Measurements from ENCODE around the gene TGFB3.

Gene TGFB3

GRCh38 chr14:75979071-75979571 lies 2.7 kb downstream of the TGFB3 start:
- Histone ChIP-seq H3K9me3 (ENCODE audit: control insufficient read depth in 1 of 2, low read length in 2 of 2) (no peaks in the 10 kb centered on the region), H3K36me3 (ENCODE audit: control insufficient read depth in 1 of 2, insufficient read depth in 2 of 2, low read length in 2 of 2) (no peaks in the 10 kb centered on the region), H3K27ac (ENCODE audit: low read depth, low read length) (no peak overlapping the region), H3K27me3 (ENCODE audit: control insufficient read depth in 1 of 2, insufficient read depth in 2 of 2, low read length in 2 of 2) (no peaks in the 10 kb centered on the region), H3K4me3 (ENCODE audit: low read depth in 1 of 2, low read length in 2 of 2) (peak overlapping the region in 1 of 2 donors; percentile 32), H3K4me1 (ENCODE audit: control insufficient read depth in 1 of 2, insufficient read depth in 2 of 2, low read length in 2 of 2) (peaks cover 29 to 32% of the 10 kb centered on the region in 2 donors), H3K9ac (ENCODE audit: low read depth in 1 of 2, low read length in 2 of 2) (no peak overlapping the region)

GRCh38 chr14:75978249-75978731 lies 3.5 kb downstream of the TGFB3 start:
- Histone ChIP-seq H3K9ac (ENCODE audit: low read depth in 1 of 2, low read length in 2 of 2) (no peak overlapping the region), H3K4me3 (ENCODE audit: low read depth in 1 of 2, low read length in 2 of 2) (no peak overlapping the region), H3K27me3 (ENCODE audit: control insufficient read depth in 1 of 2, insufficient read depth in 2 of 2, low read length in 2 of 2) (no peaks in the 10 kb centered on the region), H3K9me3 (ENCODE audit: control insufficient read depth in 1 of 2, low read length in 2 of 2) (no peaks in the 10 kb centered on the region), H3K27ac (ENCODE audit: low read depth, low read length) (no peak overlapping the region), H3K4me1 (ENCODE audit: control insufficient read depth in 1 of 2, insufficient read depth in 2 of 2, low read length in 2 of 2) (peaks cover 29 to 32% of the 10 kb centered on the region in 2 donors), H3K36me3 (ENCODE audit: control insufficient read depth in 1 of 2, insufficient read depth in 2 of 2, low read length in 2 of 2) (no peaks in the 10 kb centered on the region)

GRCh38 chr14:75977582-75977943 lies 4.2 kb downstream of the TGFB3 start:
- Histone ChIP-seq H3K4me3 (ENCODE audit: low read depth in 1 of 2, low read length in 2 of 2) (no peak overlapping the region), H3K9me3 (ENCODE audit: control insufficient read depth in 1 of 2, low read length in 2 of 2) (no peaks in the 10 kb centered on the region), H3K27me3 (ENCODE audit: control insufficient read depth in 1 of 2, insufficient read depth in 2 of 2, low read length in 2 of 2) (no peaks in the 10 kb centered on the region), H3K36me3 (ENCODE audit: control insufficient read depth in 1 of 2, insufficient read depth in 2 of 2, low read length in 2 of 2) (no peaks in the 10 kb centered on the region), H3K9ac (ENCODE audit: low read depth in 1 of 2, low read length in 2 of 2) (no peak overlapping the region), H3K4me1 (ENCODE audit: control insufficient read depth in 1 of 2, insufficient read depth in 2 of 2, low read length in 2 of 2) (peaks cover 27 to 29% of the 10 kb centered on the region in 2 donors), H3K27ac (ENCODE audit: low read depth, low read length) (no peak overlapping the region)

GRCh38 chr14:75976826-75977581 lies 4.8 kb downstream of the TGFB3 start:
- H3K9ac ChIP-seq (ENCODE audit: low read depth in 1 of 2, low read length in 2 of 2) = no peak overlapping the region
- H3K27me3 ChIP-seq (ENCODE audit: control insufficient read depth in 1 of 2, insufficient read depth in 2 of 2, low read length in 2 of 2) = no peaks in the 10 kb centered on the region
- H3K36me3 ChIP-seq (ENCODE audit: control insufficient read depth in 1 of 2, insufficient read depth in 2 of 2, low read length in 2 of 2) = no peaks in the 10 kb centered on the region
- H3K4me3 ChIP-seq (ENCODE audit: low read depth in 1 of 2, low read length in 2 of 2) = no peak overlapping the region
- H3K27ac ChIP-seq (ENCODE audit: low read depth, low read length) = no peak overlapping the region
- peaks cover 27 to 29% of the 10 kb centered on the region in 2 donors for H3K4me1 ChIP-seq (ENCODE audit: control insufficient read depth in 1 of 2, insufficient read depth in 2 of 2, low read length in 2 of 2)
- no peaks in the 10 kb centered on the region for H3K9me3 ChIP-seq (ENCODE audit: control insufficient read depth in 1 of 2, low read length in 2 of 2)

- H3K4me1 ChIP-seq (ENCODE audit: control insufficient read depth in 1 of 2, insufficient read depth in 2 of 2, low read length in 2 of 2) = peaks cover 5 to 14% of the 10 kb centered on the region in 2 donors
- no peaks in the 10 kb centered on the region for H3K36me3 ChIP-seq (ENCODE audit: control insufficient read depth in 1 of 2, insufficient read depth in 2 of 2, low read length in 2 of 2)
- no peak overlapping the region for H3K27ac ChIP-seq (ENCODE audit: low read depth, low read length)
- no peak overlapping the region for H3K9ac ChIP-seq (ENCODE audit: low read depth in 1 of 2, low read length in 2 of 2)
- no peaks in the 10 kb centered on the region for H3K9me3 ChIP-seq (ENCODE audit: control insufficient read depth in 1 of 2, low read length in 2 of 2)
- H3K27me3 ChIP-seq (ENCODE audit: control insufficient read depth in 1 of 2, insufficient read depth in 2 of 2, low read length in 2 of 2) = no peaks in the 10 kb centered on the region
- H3K4me3 ChIP-seq (ENCODE audit: low read depth in 1 of 2, low read length in 2 of 2) = no peak overlapping the region
These were observed 8.9 kb downstream of the TGFB3 start for GRCh38 chr14:75972801-75973421.

GRCh38 chr14:75971509-75971908 lies 10.3 kb downstream of the TGFB3 start:
- H3K9me3 ChIP-seq (ENCODE audit: control insufficient read depth in 1 of 2, low read length in 2 of 2) = no peaks in the 10 kb centered on the region

GRCh38 chr14:75970989-75971388 lies 10.8 kb downstream of the TGFB3 start:
- H3K4me1 ChIP-seq (ENCODE audit: control insufficient read depth in 1 of 2, insufficient read depth in 2 of 2, low read length in 2 of 2) = no peaks in the 10 kb centered on the region
- H3K27ac ChIP-seq (ENCODE audit: low read depth, low read length) = no peak overlapping the region
- H3K9me3 ChIP-seq (ENCODE audit: control insufficient read depth in 1 of 2, low read length in 2 of 2) = no peaks in the 10 kb centered on the region
- H3K4me3 ChIP-seq (ENCODE audit: low read depth in 1 of 2, low read length in 2 of 2) = no peak overlapping the region
- H3K27me3 ChIP-seq (ENCODE audit: control insufficient read depth in 1 of 2, insufficient read depth in 2 of 2, low read length in 2 of 2) = no peaks in the 10 kb centered on the region
- H3K9ac ChIP-seq (ENCODE audit: low read depth in 1 of 2, low read length in 2 of 2) = no peak overlapping the region
- peaks cover 0 to 6% of the 10 kb centered on the region in 2 donors for H3K36me3 ChIP-seq (ENCODE audit: control insufficient read depth in 1 of 2, insufficient read depth in 2 of 2, low read length in 2 of 2)

More at GRCh38 chr14:75971509-75971908, 10.3 kb downstream of the TGFB3 start:
- H3K9ac ChIP-seq (ENCODE audit: low read depth in 1 of 2, low read length in 2 of 2) = no peak overlapping the region
- no peaks in the 10 kb centered on the region for H3K4me1 ChIP-seq (ENCODE audit: control insufficient read depth in 1 of 2, insufficient read depth in 2 of 2, low read length in 2 of 2)
- H3K36me3 ChIP-seq (ENCODE audit: control insufficient read depth in 1 of 2, insufficient read depth in 2 of 2, low read length in 2 of 2) = peaks cover 0 to 5% of the 10 kb centered on the region in 2 donors
- H3K27me3 ChIP-seq (ENCODE audit: control insufficient read depth in 1 of 2, insufficient read depth in 2 of 2, low read length in 2 of 2) = no peaks in the 10 kb centered on the region
- no peak overlapping the region for H3K27ac ChIP-seq (ENCODE audit: low read depth, low read length)
- H3K4me3 ChIP-seq (ENCODE audit: low read depth in 1 of 2, low read length in 2 of 2) = no peak overlapping the region

GRCh38 chr14:75969891-75970290 lies 11.9 kb downstream of the TGFB3 start:
- no peaks in the 10 kb centered on the region for H3K4me1 ChIP-seq (ENCODE audit: control insufficient read depth in 1 of 2, insufficient read depth in 2 of 2, low read length in 2 of 2)
- H3K36me3 ChIP-seq (ENCODE audit: control insufficient read depth in 1 of 2, insufficient read depth in 2 of 2, low read length in 2 of 2) = peaks cover 0 to 17% of the 10 kb centered on the region in 2 donors
- H3K27ac ChIP-seq (ENCODE audit: low read depth, low read length) = no peak overlapping the region
- no peaks in the 10 kb centered on the region for H3K9me3 ChIP-seq (ENCODE audit: control insufficient read depth in 1 of 2, low read length in 2 of 2)
- no peaks in the 10 kb centered on the region for H3K27me3 ChIP-seq (ENCODE audit: control insufficient read depth in 1 of 2, insufficient read depth in 2 of 2, low read length in 2 of 2)
- no peak overlapping the region for H3K4me3 ChIP-seq (ENCODE audit: low read depth in 1 of 2, low read length in 2 of 2)
- H3K9ac ChIP-seq (ENCODE audit: low read depth in 1 of 2, low read length in 2 of 2) = no peak overlapping the region

GRCh38 chr14:75969126-75969525 lies 12.7 kb downstream of the TGFB3 start:
- H3K4me1 ChIP-seq (ENCODE audit: control insufficient read depth in 1 of 2, insufficient read depth in 2 of 2, low read length in 2 of 2) = no peaks in the 10 kb centered on the region
- H3K36me3 ChIP-seq (ENCODE audit: control insufficient read depth in 1 of 2, insufficient read depth in 2 of 2, low read length in 2 of 2) = peaks cover 0 to 19% of the 10 kb centered on the region in 2 donors
- no peak overlapping the region for H3K9ac ChIP-seq (ENCODE audit: low read depth in 1 of 2, low read length in 2 of 2)
- H3K9me3 ChIP-seq (ENCODE audit: control insufficient read depth in 1 of 2, low read length in 2 of 2) = no peaks in the 10 kb centered on the region
- H3K27ac ChIP-seq (ENCODE audit: low read depth, low read length) = no peak overlapping the region
- no peaks in the 10 kb centered on the region for H3K27me3 ChIP-seq (ENCODE audit: control insufficient read depth in 1 of 2, insufficient read depth in 2 of 2, low read length in 2 of 2)
- H3K4me3 ChIP-seq (ENCODE audit: low read depth in 1 of 2, low read length in 2 of 2) = no peak overlapping the region

- H3K9ac ChIP-seq (ENCODE audit: low read depth in 1 of 2, low read length in 2 of 2) = no peak overlapping the region
- H3K4me1 ChIP-seq (ENCODE audit: control insufficient read depth in 1 of 2, insufficient read depth in 2 of 2, low read length in 2 of 2) = no peaks in the 10 kb centered on the region
- no peak overlapping the region for H3K27ac ChIP-seq (ENCODE audit: low read depth, low read length)
- H3K36me3 ChIP-seq (ENCODE audit: control insufficient read depth in 1 of 2, insufficient read depth in 2 of 2, low read length in 2 of 2) = peaks cover 0 to 19% of the 10 kb centered on the region in 2 donors
- H3K9me3 ChIP-seq (ENCODE audit: control insufficient read depth in 1 of 2, low read length in 2 of 2) = no peaks in the 10 kb centered on the region
- H3K27me3 ChIP-seq (ENCODE audit: control insufficient read depth in 1 of 2, insufficient read depth in 2 of 2, low read length in 2 of 2) = no peaks in the 10 kb centered on the region
- H3K4me3 ChIP-seq (ENCODE audit: low read depth in 1 of 2, low read length in 2 of 2) = no peak overlapping the region
These were observed 13.3 kb downstream of the TGFB3 start for GRCh38 chr14:75968456-75968855.

Measured in duodenal mucosa (tissue), 2 donors.